ENCODE measurements around the gene KRT73. TPM values are rescaled to one million over a fixed set of nuclear protein-coding genes. Genes with fewer than 3 reads are reported as not detected.

Gene KRT73
- total and polyA plus RNA-seq, 9 of the 15 experiments (the other 6 are each of a cell fraction or from before 2014, with no cell fraction given) = 0.09 to 0.18 (median 0.13) TPM; not detected in 5

GRCh38 chr12:52585946-52586345, 32.4 kb downstream of the KRT73 start:
- ChIA-PET POLR2A (interaction anchor here (0.7 to 1.1 kb wide), 4 partner anchors 10 to 294 kb away, joined by 3 to 5 read pairs (median 4); no protein-coding TSS in a partner anchor), CTCF (ENCODE audit: low intra/inter-chr PET ratio) (interaction anchor here (0.6 to 0.9 kb wide), 3 partner anchors 279 to 294 kb away, joined by 3 read pairs; no protein-coding TSS in a partner anchor)
- Histone ChIP-seq H4K20me1 (replicated peaks; ENCODE audit: control insufficient read depth, insufficient read depth, low read length) (peaks cover 5% of the 10 kb centered on the region; the same call in 1 of the 2 replicates), H3K4me1 (replicated peaks in 1 of 2; ENCODE audit: control insufficient read depth in 2 of 2, insufficient read depth in 2 of 2, low read length in 2 of 2) (peaks cover 0 to 6% of the 10 kb centered on the region in 2 experiments; a peak in 1 of 5 replicates), H3K9me3 (replicated peaks; ENCODE audit: control insufficient read depth, insufficient read depth, low read depth, low read length) (no peaks in the 10 kb centered on the region), H3K9ac (ENCODE audit: insufficient read depth in 1 of 2, low read depth in 2 of 2, low read length in 2 of 2) (no peak overlapping the region), H3K4me3 (no peak overlapping the region), H2AFZ (ENCODE audit: low read depth, low read length) (no peak overlapping the region), H3K4me2 (ENCODE audit: insufficient read depth, low read length) (no peak overlapping the region), H3K27ac (ENCODE audit: extremely low read depth, low read depth, low read length) (no peak overlapping the region), H3K79me2 (ENCODE audit: control insufficient read depth, insufficient read depth, low read length) (no peaks in the 10 kb centered on the region), H3K9me1 (ENCODE audit: control insufficient read depth, insufficient read depth, low read length) (no peaks in the 10 kb centered on the region), H3K36me3 (ENCODE audit: control insufficient read depth, insufficient read depth, low read length) (no peaks in the 10 kb centered on the region), H3K27me3 (ENCODE audit: control insufficient read depth in 2 of 2, insufficient read depth in 2 of 2, low read length in 2 of 2) (peaks cover 4 to 36% of the 10 kb centered on the region in 2 experiments; a peak in 3 of 5 replicates)
- in situ Hi-C loops (cut with MboI) (loop anchor here (5.0 kb wide), 1 partner anchor 396 kb away; no protein-coding TSS in a partner anchor), intact Hi-C loops (cut with micrococcal nuclease) (loop anchor here (5.0 to 10.0 kb wide), 4 partner anchors 76 to 431 kb away; no protein-coding TSS in a partner anchor)
- ATAC-seq = 0 out of 3 replicates have a peak, but pooled peaks have one; percentile 42
- FAIRE-seq = peak; percentile 55
- 8% methylated on average over 9 of the region's 9 CpGs for WGBS (ENCODE audit: insufficient coverage, low coverage, missing lambda C conversion rate)
- BruUV-seq (replicated peaks) = no TSS peak
- peak in 1 of 4 experiments; percentile 21 for DNase-seq (ENCODE audit: extremely low read depth in 1 of 4, low spot score in 3 of 4)
- peak; percentile 44 for TF ChIP-seq DEAF1 (CRISPR knock-in tag; IDR thresholded peaks at IDR 0.05)
- TF ChIP-seq ZBTB40 (IDR thresholded peaks at IDR 0.05) = no peak
- TF ChIP-seq ZBTB40 (CRISPR knock-in tag; IDR thresholded peaks at IDR 0.05) = no peak
- 0 out of 2 replicates have a peak, but pooled peaks have one; percentile 12 for TF ChIP-seq SMC3 (conservative IDR thresholded peaks at IDR 0.05; ENCODE audit: insufficient read depth, low read depth, low read length)
